ENCODE data around the gene UBE2O.

GRCh38 chr17:76351526-76352071 lies 101.4 kb downstream of the UBE2O start:
- TF ChIP-seq CTCF (IDR thresholded peaks at IDR 0.05; ENCODE audit: low read depth, low read length, poor library complexity, severe bottlenecking) (no peak), EZH2phosphoT487 (IDR thresholded peaks at IDR 0.05; ENCODE audit: borderline replicate concordance, low read length) (no peak)
